MM.1S (cell line): ENCODE data around the gene EVI5L.

Experiments
- CTCF ChIP-seq: fragments of 300-600 bp; sonication (generic); IDR thresholded peaks from 2 replicates; pipeline ENCODE4 v1.5.1; 2016; ENCODE audit warnings: antibody characterized with exemption, low read length, mixed read lengths
- EZH2 ChIP-seq: fragments of 300-600 bp; sonication (generic); optimal IDR thresholded peaks from 2 replicates; pipeline ENCODE3; 2017; ENCODE audit warnings: low read depth, mild to moderate bottlenecking, antibody characterized with exemption, low read length, mixed read lengths
- EZH2phosphoT487 ChIP-seq: fragments of 300-600 bp; sonication (generic); IDR thresholded peaks from 2 replicates; pipeline ENCODE4 v1.6.1; 2018; ENCODE audit warnings: antibody characterized with exemption, low read length

DNA sequence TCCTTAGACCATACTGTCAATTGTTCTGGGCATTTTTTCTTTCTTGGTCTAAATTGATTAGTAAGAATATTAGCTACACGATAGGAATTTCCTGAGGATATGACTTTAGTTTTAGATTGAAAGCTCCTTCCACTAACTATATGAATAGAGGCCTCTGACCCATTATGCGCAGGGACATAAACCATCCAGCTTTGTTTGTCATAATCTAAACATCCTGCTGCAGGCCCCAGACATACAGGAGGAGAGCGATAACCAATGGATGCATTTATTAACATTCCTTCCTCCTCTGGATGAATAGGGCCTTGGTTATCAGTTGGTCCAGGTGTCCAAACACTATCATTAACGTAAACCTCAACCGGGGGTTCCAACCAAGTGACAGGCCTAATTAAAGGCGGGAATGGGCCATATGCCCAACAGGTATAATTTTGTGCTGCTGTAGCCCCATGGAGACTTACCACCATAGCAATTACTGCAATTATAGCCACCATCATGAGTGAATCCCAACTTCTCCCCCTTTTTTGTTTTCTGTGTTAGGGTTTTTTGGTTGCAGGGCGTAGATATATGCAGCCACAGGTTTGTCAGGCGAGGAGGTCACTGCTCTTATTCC is 34.4 kb upstream of the EVI5L start:
- TF ChIP-seq CTCF (no peak), EZH2 (no peak), EZH2phosphoT487 (no peak; the same call in 1 of the 2 replicates)
